K562 (cell line): ENCODE data around the gene ELP5. TPM values are rescaled to one million over a fixed set of nuclear protein-coding genes. Genes with fewer than 3 reads are reported as not detected.

Source experiments
- ARID2 ChIP-seq: fragments of 450-650 bp; IDR thresholded peaks from 2 replicates; pipeline ENCODE4 v1.6.1; 2017; ENCODE audit warnings: antibody characterized with exemption, mild to moderate bottlenecking
- CBX2 ChIP-seq: fragments of 200-600 bp; sonication (generic); IDR thresholded peaks from one replicate; pipeline ENCODE4 v1.6.1; 2012; ENCODE audit warnings: mild to moderate bottlenecking, low read length, inconsistent platforms; ENCODE audit not compliant: insufficient read depth, poor library complexity, severe bottlenecking
- E2F3 ChIP-seq: fragments of 250-450 bp; sonication (Bioruptor Pico); IDR thresholded peaks from 2 replicates; pipeline ENCODE4 v1.4.0; 2020; ENCODE audit warnings: mild to moderate bottlenecking
- E2F5 ChIP-seq: sonication (generic); formaldehyde crosslinking; IDR thresholded peaks from 2 replicates; pipeline ENCODE4 v1.8.0; 2022; ENCODE audit warnings: mild to moderate bottlenecking, missing genetic modification reagents
- MYC ChIP-seq, 2 experiments: fragments of 250-450 bp in 1 of 2; sonication (Bioruptor Pico) in 1 of 2; IDR thresholded peaks; 2 replicates each; pipeline versions ENCODE4 v1.5.1 to v1.6.1; 2012 to 2021; ENCODE audit warnings: low read depth in 2 of 2, borderline replicate concordance in 1 of 2, improper control_type of control experiment in 1 of 2, low read length in 1 of 2, mild to moderate bottlenecking in 1 of 2, moderate library complexity in 1 of 2
- NBN ChIP-seq: fragments of 450-650 bp; IDR thresholded peaks from 2 replicates; pipeline ENCODE4 v1.6.1; 2016; ENCODE audit warnings: low read depth, mild to moderate bottlenecking
- PATZ1 ChIP-seq: fragments of 250-450 bp; sonication (Bioruptor Pico); IDR thresholded peaks from 2 replicates; pipeline ENCODE4 v1.5.0; 2020; ENCODE audit warnings: mild to moderate bottlenecking, borderline replicate concordance
- RBM14 ChIP-seq: fragments of 200-400 bp; formaldehyde crosslinking; IDR thresholded peaks from 2 replicates; pipeline ENCODE4 v1.6.1; 2018; ENCODE audit warnings: low read depth, mild to moderate bottlenecking, low read length, moderate library complexity, borderline replicate concordance; ENCODE audit not compliant: insufficient read depth
- SFPQ ChIP-seq: fragments of 200-400 bp; formaldehyde crosslinking; IDR thresholded peaks from 2 replicates; pipeline ENCODE4 v1.6.1; 2017; ENCODE audit warnings: mild to moderate bottlenecking, low read depth, low read length, moderate library complexity
- SMAD3 ChIP-seq: fragments of 450-650 bp; formaldehyde crosslinking; conservative IDR thresholded peaks from 2 replicates; pipeline ENCODE4 v1.4.0; 2020; ENCODE audit warnings: mild to moderate bottlenecking
- THRB ChIP-seq: fragments of 450-650 bp; formaldehyde crosslinking; conservative IDR thresholded peaks from 2 replicates; pipeline ENCODE4 v1.4.0; 2022; ENCODE audit warnings: mild to moderate bottlenecking, missing genetic modification characterization
- XRCC3 ChIP-seq: fragments of 450-650 bp; IDR thresholded peaks from 2 replicates; pipeline ENCODE4 v1.6.1; 2017; ENCODE audit warnings: mild to moderate bottlenecking, moderate library complexity
- ZFX ChIP-seq: sonication (generic); formaldehyde crosslinking; IDR thresholded peaks from 2 replicates; pipeline ENCODE4 v1.8.0; 2022; ENCODE audit warnings: mild to moderate bottlenecking, missing genetic modification reagents, moderate library complexity
- ZNF277 ChIP-seq: fragments of 250-450 bp; sonication (Bioruptor Pico); IDR thresholded peaks from 2 replicates; pipeline ENCODE4 v1.8.0; 2022; ENCODE audit warnings: inconsistent platforms, mild to moderate bottlenecking, moderate library complexity, borderline replicate concordance
- polyA plus RNA-seq, 8 experiments: library from polyadenylated mRNA; depleted of rRNA in 4 of 8; stranded (reverse) in 5 of 8; unstranded in 3 of 8; fragments of >200 nt; fragmentation: Nextera tagmentation in 2 of 8; fragmentation: Illumina TruSeq in 1 of 8; extraction: Ambion mirVana in 2 of 8; extraction: Trizol in 1 of 8; gene quantifications; 2 replicates each; pipeline versions ENCODE4 v1.2.1 to v1.2.3, GENCODE V29; 2011 to 2014; ENCODE audit warnings: inconsistent platforms in 1 of 8, missing spikeins in 1 of 8
- total RNA-seq, 7 experiments: library from RNA; depleted of rRNA in 6 of 7; stranded (reverse); fragments of >200 nt in 6 of 7; fragmentation: Illumina TruSeq in 2 of 7; extraction: Trizol in 2 of 7; gene quantifications; 2 replicates each; pipeline versions ENCODE4 v1.2.1 to v1.2.3, GENCODE V29; 2011 to 2021; ENCODE audit warnings: low replicate concordance in 1 of 7

The ELP5 gene
- total and polyA plus RNA-seq, 9 of the 15 experiments (the other 6 are each of a cell fraction or from before 2014, with no cell fraction given) = 25.7 to 77.9 (median 52.9) TPM

- no peak for TF ChIP-seq RBM14
- no peak for TF ChIP-seq ARID2
- no peak for TF ChIP-seq CBX2
- TF ChIP-seq PATZ1 = no peak
- no peak for TF ChIP-seq MYC (IDR thresholded peaks at IDR 0.05; ENCODE audit: low read depth, low read length)
- TF ChIP-seq MYC (CRISPR knock-in tag; IDR thresholded peaks at IDR 0.05; ENCODE audit: borderline replicate concordance, low read depth) = no peak
- no peak for TF ChIP-seq ZNF277 (CRISPR knock-in tag)
- no peak for TF ChIP-seq SMAD3
- TF ChIP-seq E2F5 (CRISPR knock-in tag) = no peak
- TF ChIP-seq XRCC3 = no peak
- peak; percentile 69; the same call in 1 of the 2 replicates for TF ChIP-seq ZFX (CRISPR knock-in tag)
- TF ChIP-seq E2F3 (CRISPR knock-in tag) = no peak
- no peak for TF ChIP-seq THRB
- TF ChIP-seq NBN = peak; percentile 40; the same call in 1 of the 2 replicates
- TF ChIP-seq SFPQ = no peak
- TF ChIP-seq, all 486 proteins: peak for 9
Measured at GRCh38 chr17:7219229-7219811, 32.7 kb upstream of the ELP5 start (continued).
